GM21390 (cell line): ENCODE measurements around the gene TMEM218.
"Not testable (repeated sequence)": the region's sequence is repeated elsewhere in the genome, so short reads cannot be mapped to it uniquely, and the experiment has no call there.

ENCODE experiments used
- ATAC-seq: cut with Tn5 transposase; IDR thresholded peaks from one replicate; pipeline ENCODE4 v1.9.1; 2021; ENCODE audit not compliant: unreplicated experiment

TMEM218 gene

GRCh38 chr11:125090816-125091215 is 20.6 kb downstream of the TMEM218 start:
- no peak for ATAC-seq

DNA sequence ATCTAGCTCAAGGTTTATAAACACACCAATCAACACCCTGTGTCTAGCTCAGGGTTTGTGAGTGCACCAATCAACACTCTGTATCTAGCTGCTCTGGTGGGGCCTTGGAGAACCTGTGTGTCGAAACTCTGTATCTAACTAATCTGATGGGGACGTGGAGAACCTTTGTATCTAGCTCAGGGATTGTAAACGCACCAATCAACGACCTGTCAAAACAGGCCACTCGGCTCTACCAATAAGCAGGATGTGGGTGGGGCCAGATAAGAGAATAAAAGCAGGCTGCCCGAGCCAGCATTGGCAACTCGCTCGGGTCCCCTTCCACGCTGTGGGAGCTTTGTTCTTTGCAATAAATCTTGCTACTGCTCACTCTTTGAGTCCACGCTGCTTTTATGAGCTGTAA is 21.3 kb downstream of the TMEM218 start:
- not testable (repeated sequence) for ATAC-seq

GRCh38 chr11:125089481-125089880 is 21.9 kb downstream of the TMEM218 start:
- not testable (repeated sequence) for ATAC-seq

GRCh38 chr11:125088576-125089455 is 22.6 kb downstream of the TMEM218 start:
- no peak for ATAC-seq

DNA sequence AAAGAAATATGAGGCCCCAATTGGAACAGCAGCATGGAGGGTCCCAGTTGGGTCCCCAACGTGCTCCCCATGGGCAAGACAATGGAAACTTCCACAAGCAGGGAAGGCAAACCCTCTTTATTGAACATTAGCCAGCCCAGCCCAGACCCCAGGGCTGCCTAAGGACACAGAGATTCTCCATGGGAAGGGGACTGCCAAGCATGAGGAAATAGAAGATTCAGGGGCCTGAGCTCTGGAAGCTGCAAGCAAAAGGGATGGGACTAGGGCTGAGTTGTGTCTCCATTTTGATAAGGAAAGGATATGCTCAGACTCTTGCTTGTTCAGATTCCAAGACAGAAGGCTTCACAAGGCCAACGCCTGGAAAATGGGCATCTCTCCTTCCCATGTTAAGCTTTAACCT is 23.3 kb downstream of the TMEM218 start:
- ATAC-seq = no peak

GRCh38 chr11:125086633-125087296 is 24.7 kb downstream of the TMEM218 start:
- ATAC-seq = no peak

GRCh38 chr11:125085301-125086081 is 25.9 kb downstream of the TMEM218 start:
- no peak for ATAC-seq

DNA sequence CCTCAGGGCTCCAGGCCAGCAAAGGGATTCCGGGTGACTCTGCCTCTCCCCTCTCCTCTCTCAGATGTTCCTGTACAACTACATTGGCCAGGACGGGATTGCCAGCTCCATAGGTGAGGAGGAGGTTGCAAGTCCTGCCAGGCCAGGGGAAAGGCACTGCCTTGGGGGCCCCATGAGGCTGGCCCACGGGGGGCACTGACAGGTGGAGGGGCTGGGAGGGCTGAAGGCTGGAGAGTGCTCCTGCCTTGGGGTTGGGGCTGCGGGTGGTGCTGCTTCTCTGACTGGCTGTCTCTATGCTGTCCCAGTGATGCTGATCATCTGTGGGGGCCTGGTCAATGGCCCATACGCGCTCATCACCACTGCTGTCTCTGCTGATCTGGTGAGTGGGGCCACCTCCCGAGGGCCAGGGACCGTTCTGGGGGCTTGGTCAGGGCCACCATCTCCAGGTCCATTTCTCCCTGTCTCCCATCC is 26.6 kb downstream of the TMEM218 start:
- ATAC-seq = no peak

DNA sequence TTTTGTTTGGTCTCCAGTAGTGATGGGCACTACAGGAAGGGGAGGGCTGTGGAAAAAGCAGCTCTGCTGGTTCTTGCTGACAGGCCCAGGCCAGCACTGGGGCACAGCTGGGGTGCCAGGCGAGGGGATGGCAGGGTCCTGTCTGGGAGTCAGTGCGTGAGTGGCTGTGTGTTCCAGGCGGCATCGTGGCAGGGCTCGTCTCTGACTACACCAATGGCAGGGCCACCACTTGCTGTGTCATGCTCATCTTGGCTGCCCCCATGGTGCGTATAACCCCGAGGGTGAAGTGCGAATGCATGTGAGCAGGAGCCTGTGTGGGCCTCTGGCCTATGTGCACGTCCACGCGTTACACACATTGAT is 27.4 kb downstream of the TMEM218 start:
- ATAC-seq = no peak

DNA sequence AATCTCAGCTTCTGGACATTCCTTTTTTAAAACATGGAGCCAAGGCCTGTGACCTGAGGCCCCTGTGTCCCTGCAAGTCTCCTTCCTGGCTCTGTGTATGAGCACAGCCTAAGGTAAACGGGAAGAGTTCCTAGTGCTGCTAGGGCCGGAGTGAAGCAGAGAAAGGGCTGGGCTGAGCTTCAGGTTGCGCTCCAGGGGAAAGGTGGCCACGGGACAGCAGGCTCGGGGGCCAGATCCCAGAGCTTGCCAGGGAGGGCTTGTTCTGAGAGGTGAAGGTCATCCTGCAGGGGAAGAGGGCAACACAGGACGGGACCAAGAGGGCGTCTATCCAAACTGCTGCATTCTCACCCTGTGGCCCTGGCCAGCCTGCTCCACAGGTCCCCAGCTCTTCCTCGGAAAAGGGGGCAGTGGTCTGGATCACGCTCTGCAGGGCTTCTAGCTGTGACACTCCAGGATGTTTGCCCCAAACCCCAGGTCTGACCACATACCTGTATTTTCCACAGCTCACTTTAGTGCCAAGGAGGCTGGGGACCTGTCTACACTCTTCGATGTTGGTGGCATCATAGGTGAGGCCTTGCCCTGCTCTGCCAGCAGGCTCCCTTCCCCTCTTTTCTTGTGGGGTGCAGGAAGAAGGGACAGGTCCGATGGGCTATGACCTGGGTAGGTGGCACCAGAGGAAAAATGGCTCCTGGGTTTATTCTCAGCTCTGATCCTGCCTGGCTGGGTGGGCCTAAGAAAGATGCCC is 27.9 kb downstream of the TMEM218 start:
- no peak for ATAC-seq

- ATAC-seq = no peak
These were observed 28.7 kb downstream of the TMEM218 start for GRCh38 chr11:125082611-125083311.

DNA sequence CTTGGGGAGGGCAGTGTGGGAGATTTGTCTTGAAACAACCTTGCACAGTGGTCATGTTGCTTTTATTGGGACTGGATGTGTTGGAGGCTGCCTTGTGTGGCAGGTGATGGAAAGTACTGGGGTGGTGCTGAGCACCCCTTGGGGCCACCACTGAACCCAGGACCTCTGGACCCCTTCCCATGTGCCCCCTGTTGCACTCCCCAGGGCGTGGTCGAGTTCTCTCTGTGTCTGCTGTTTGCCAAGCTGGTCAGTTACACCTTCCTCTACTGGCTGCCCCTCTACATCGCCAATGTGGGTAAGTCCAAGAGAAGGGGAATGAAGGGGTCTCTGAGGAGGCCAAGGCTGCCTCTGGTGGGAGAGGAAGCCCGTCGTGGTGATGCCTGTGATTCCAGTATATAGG is 29.4 kb downstream of the TMEM218 start:
- no peak for ATAC-seq

GRCh38 chr11:125081098-125081798 is 30.2 kb downstream of the TMEM218 start:
- no peak for ATAC-seq

DNA sequence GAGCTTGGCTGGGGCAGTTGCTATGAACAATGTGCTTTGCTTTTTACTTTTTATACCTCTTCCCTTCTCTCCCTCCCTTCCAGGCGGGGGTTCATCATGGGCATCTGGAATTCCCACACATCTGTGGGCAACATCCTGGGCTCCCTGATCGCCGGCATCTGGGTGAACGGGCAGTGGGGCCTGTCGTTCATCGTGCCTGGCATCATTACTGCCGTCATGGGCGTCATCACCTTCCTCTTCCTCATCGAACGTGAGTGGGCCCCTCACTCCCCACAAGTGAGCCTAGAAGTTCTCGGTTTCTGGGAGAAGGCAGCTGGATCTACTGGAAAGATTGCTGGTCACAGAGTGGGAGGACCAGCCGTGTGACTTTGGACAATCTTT is 30.9 kb downstream of the TMEM218 start:
- ATAC-seq = no peak

- ATAC-seq = no peak
These were observed 31.4 kb downstream of the TMEM218 start for GRCh38 chr11:125079878-125080530.

DNA sequence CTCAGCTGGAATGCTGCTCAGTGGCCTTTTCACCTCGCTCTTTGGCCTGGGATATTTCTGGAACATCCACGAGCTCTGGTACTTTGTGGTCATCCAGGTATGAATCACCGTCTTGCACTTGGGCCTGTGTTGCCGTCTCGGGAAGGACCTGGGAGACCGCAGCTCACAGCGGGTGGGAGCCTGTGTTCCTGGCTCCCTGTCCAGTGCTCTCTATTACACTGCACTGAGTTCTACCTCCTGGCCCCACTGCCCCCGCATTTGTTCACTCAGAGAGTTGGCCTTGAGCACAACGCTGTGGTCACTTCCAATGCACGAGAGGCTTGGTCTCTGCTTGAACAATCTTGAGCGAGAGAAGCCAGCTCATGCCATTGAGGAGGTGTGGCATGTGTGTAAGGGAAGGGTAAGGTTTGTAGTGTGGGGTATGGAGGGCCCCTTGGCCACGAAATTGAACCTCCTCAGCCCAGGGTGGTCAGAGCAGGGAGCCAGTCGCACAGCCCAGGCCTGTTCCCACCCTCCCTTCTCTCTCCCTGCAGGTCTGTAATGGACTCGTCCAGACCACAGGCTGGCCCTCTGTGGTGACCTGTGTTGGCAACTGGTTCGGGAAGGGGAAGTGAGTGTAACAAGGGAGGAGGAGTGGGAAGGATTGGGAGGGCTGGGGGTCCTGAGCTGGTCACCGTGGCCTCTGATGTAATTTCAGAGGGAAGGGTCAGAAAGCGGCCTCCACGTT is 32.1 kb downstream of the TMEM218 start:
- no peak for ATAC-seq

DNA sequence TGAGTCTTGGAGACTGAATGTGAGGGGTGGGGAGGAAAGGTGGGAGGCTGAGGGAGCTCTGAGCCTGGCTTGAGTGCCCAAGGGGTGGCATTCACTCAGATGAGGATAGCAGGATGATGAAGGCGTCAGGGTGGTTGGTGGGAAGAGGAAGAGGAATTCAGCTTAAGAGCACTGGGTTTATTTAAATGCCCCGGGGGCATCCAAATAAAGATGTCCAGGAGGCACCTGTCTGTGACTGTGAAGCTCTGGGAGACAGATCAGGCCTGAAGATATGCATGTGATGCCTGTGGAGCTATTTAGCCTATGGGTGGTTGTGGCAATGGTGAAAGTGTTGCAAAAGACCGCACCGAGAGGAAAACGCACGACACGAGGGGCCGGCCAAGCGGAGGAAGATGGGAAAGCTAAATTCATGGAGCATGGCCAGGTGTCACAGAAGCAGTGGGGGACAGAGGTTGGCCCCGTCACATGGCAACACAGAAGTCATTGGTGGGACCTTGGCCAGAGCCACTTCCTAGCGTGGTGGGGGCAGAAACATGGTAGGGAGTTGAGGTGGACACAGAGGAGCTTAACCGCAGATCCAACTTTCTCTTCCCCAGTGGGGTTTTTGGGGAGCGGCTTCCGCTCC is 32.8 kb downstream of the TMEM218 start:
- no peak for ATAC-seq

GRCh38 chr11:125078016-125078415 is 33.4 kb downstream of the TMEM218 start:
- no peak for ATAC-seq
